K562 (cell line): ENCODE measurements around the gene FAM227A. TPM values are rescaled to one million over a fixed set of nuclear protein-coding genes. Genes with fewer than 3 reads are reported as not detected.

Source experiments
- ATAC-seq: fragments of 200-7000 bp; cut with Tn5 transposase; 3 replicates; pipeline ENCODE4 v1.9.1; 2020; ENCODE audit warnings: moderate library complexity
- Bru-seq: library from RNA; stranded (reverse); fragments of 400-500 nt; gene quantifications from one replicate; lab custom pipeline; 2021; lab: Mats Ljungman, UMichigan
- BruChase-seq, 2 experiments: library from RNA; stranded (reverse); fragments of 400-500 nt; gene quantifications; one replicate each; lab custom pipeline; 2021; lab: Mats Ljungman, UMichigan
- BruUV-seq: library from RNA; stranded (reverse); fragments of 400-500 nt; replicated peaks from 2 replicates; lab custom pipeline; 2021; lab: Mats Ljungman, UMichigan
- CTCF ChIA-PET: fragments of 300-600 bp; formaldehyde crosslinking; extraction: SDS; loops from one replicate; lab custom pipeline; 2021; ENCODE audit warnings: low intra/inter-chr PET ratio; lab: Yijun Ruan, JAX
- POLR2A ChIA-PET: fragments of 300-600, 350-650 bp; sonication (Branson Sonifier 250); formaldehyde crosslinking; extraction: SDS; loops from one replicate; lab custom pipeline; 2021; ENCODE audit warnings: antibody characterized with exemption, inconsistent platforms; lab: Yijun Ruan, JAX
- DNase-seq, 4 experiments: peaks; one replicate each; pipeline versions ENCODE4 v3.0.0 to v3.0.0-alpha.2; 2011 to 2018; ENCODE audit warnings: low spot score in 3 of 4, mixed read lengths in 3 of 4; ENCODE audit errors: extremely low read depth in 1 of 4
- FAIRE-seq: peaks from 2 replicates; lab custom pipeline; 2011; peaks lifted over from hg19 to GRCh38; lab: Jason Lieb, UNC
- H2AFZ ChIP-seq: 2 replicates; pipeline ENCODE4 v1.6.0; 2011; ENCODE audit warnings: low read depth, low read length, control low read depth, inconsistent platforms
- H3K27ac ChIP-seq: fragments of 200-600 bp; 3 replicates; pipeline ENCODE4 v1.8.0; 2011; ENCODE audit warnings: low read depth, mild to moderate bottlenecking, control low read depth, inconsistent platforms, low read length, moderate library complexity, mixed read lengths; ENCODE audit errors: extremely low read depth
- H3K27me3 ChIP-seq, 2 experiments: fragments of 300-600 bp in 1 of 2; 2 replicates in 1 of 2; 3 replicates in 1 of 2; pipeline versions ENCODE4 v1.6.0 to v1.8.0; 2011; ENCODE audit warnings: inconsistent platforms in 2 of 2, low read length in 2 of 2, mild to moderate bottlenecking in 1 of 2, mixed read lengths in 1 of 2, moderate library complexity in 1 of 2; ENCODE audit not compliant: control insufficient read depth in 2 of 2, insufficient read depth in 2 of 2
- H3K36me3 ChIP-seq: fragments of 300-600 bp; 3 replicates; pipeline ENCODE4 v1.8.0; 2011; ENCODE audit warnings: mild to moderate bottlenecking, low read length, inconsistent platforms; ENCODE audit not compliant: control insufficient read depth, insufficient read depth
- H3K4me1 ChIP-seq, 2 experiments: fragments of 200-600 bp in 1 of 2; replicated peaks in 1 of 2; 2 replicates in 1 of 2; 3 replicates in 1 of 2; pipeline versions ENCODE4 v1.5.1 to v1.8.0; 2011; ENCODE audit warnings: inconsistent platforms in 2 of 2, low read length in 2 of 2, mild to moderate bottlenecking in 1 of 2, mixed read lengths in 1 of 2, moderate library complexity in 1 of 2; ENCODE audit not compliant: control insufficient read depth in 2 of 2, insufficient read depth in 2 of 2
- H3K4me2 ChIP-seq: 2 replicates; pipeline ENCODE4 v1.6.1; 2011; ENCODE audit warnings: low read length, control low read depth, inconsistent platforms, mixed read lengths; ENCODE audit not compliant: insufficient read depth
- H3K4me3 ChIP-seq: fragments of 200-600 bp; sonication (generic), shearing (Covaris generic); 2 replicates; pipeline ENCODE4 v1.5.1; 2016; ENCODE audit warnings: control low read depth, inconsistent platforms
- H3K79me2 ChIP-seq: fragments of 200-600 bp; 3 replicates; pipeline ENCODE4 v1.8.0; 2011; ENCODE audit warnings: low read length, inconsistent platforms; ENCODE audit not compliant: control insufficient read depth, insufficient read depth
- H3K9ac ChIP-seq, 2 experiments: 2 replicates each; pipeline versions ENCODE4 v1.6.0 to v1.6.1; 2011; ENCODE audit warnings: low read depth in 2 of 2, low read length in 2 of 2, control low read depth in 1 of 2, inconsistent platforms in 1 of 2, mild to moderate bottlenecking in 1 of 2, mixed read lengths in 1 of 2; ENCODE audit not compliant: insufficient read depth in 1 of 2
- H3K9me1 ChIP-seq: one replicate; pipeline ENCODE4 v1.6.0; 2011; ENCODE audit warnings: inconsistent platforms, mild to moderate bottlenecking, low read length, moderate library complexity; ENCODE audit not compliant: control insufficient read depth, insufficient read depth
- H3K9me3 ChIP-seq: replicated peaks from 2 replicates; pipeline ENCODE4 v1.5.1; 2011; ENCODE audit warnings: low read depth, low read length, inconsistent platforms; ENCODE audit not compliant: control insufficient read depth, insufficient read depth
- H4K20me1 ChIP-seq: replicated peaks from 2 replicates; pipeline ENCODE4 v1.6.1; 2011; ENCODE audit warnings: low read length, inconsistent platforms, mixed read lengths; ENCODE audit not compliant: control insufficient read depth, insufficient read depth
- POLR2G ChIP-seq: fragments of 200-400 bp; formaldehyde crosslinking; IDR thresholded peaks from 2 replicates; pipeline ENCODE4 v1.6.1; 2017; ENCODE audit warnings: low read depth, mild to moderate bottlenecking, antibody characterized with exemption, low read length, moderate library complexity
- POLR2H ChIP-seq: IDR thresholded peaks from 2 replicates; pipeline ENCODE4 v1.6.1; 2016; ENCODE audit warnings: missing genetic modification characterization, low read depth, mild to moderate bottlenecking, control low read depth, missing compliant biosample characterization, moderate library complexity
- RREB1 ChIP-seq: fragments of 250-450 bp; sonication (Bioruptor Pico); IDR thresholded peaks from 2 replicates; pipeline ENCODE4 v1.4.0; 2020
- SMC3 ChIP-seq: conservative IDR thresholded peaks from 2 replicates; pipeline ENCODE4 v1.6.1; 2011; ENCODE audit warnings: low read depth, low read length, improper control_type of control experiment; ENCODE audit not compliant: insufficient read depth
- TBP ChIP-seq: optimal IDR thresholded peaks from 2 replicates; pipeline ENCODE3; 2011; ENCODE audit warnings: low read depth, low read length, improper control_type of control experiment
- ZBTB12 ChIP-seq: fragments of 250-450 bp; sonication (Bioruptor Pico); IDR thresholded peaks from 2 replicates; pipeline ENCODE4 v1.4.0; 2020
- ZNF224 ChIP-seq: sonication (generic); formaldehyde crosslinking; IDR thresholded peaks from 2 replicates; pipeline ENCODE4 v1.8.0; 2022; ENCODE audit warnings: mild to moderate bottlenecking, missing genetic modification reagents
- ZNF699 ChIP-seq: fragments of 250-450 bp; sonication (Bioruptor Pico); IDR thresholded peaks from 2 replicates; pipeline ENCODE4 v1.8.0; 2021; ENCODE audit warnings: mild to moderate bottlenecking, moderate library complexity; ENCODE audit not compliant: insufficient replicate concordance
- WGBS: fragments of 100-300 bp; shearing (Covaris generic); methylation state at CpG from one replicate; pipeline ENCODE4 v1.1.6; 2016; ENCODE audit warnings: low coverage, mixed read lengths; ENCODE audit not compliant: insufficient coverage; ENCODE audit errors: missing lambda C conversion rate; 5-methylcytosine and 5-hydroxymethylcytosine counted together
- in situ Hi-C: fragments of 300-500 bp; cut with MboI; formaldehyde crosslinking; loops from 4 replicates; pipeline ENCODE4 v1.15.0; 2018; ENCODE audit warnings: inconsistent platforms, mixed read lengths
- intact Hi-C: fragments of 100-400 bp; cut with micrococcal nuclease; formaldehyde crosslinking; loops from 2 replicates; pipeline ENCODE4 v1.14.2; 2022
- long read RNA-seq, 3 experiments: library from polyadenylated mRNA in 2 of 3; library from RNA in 1 of 3; unstranded in 2 of 3; stranded (forward) in 1 of 3; transcript quantifications; one replicate each; pipeline ENCODE4 v2.0.0, GENCODE V29; 2019 to 2022
- polyA minus RNA-seq, 3 experiments: library from RNA; depleted of rRNA, polyadenylated mRNA; stranded (reverse); fragments of >200 nt; gene quantifications; 2 replicates each; pipeline ENCODE4 v1.2.3, GENCODE V29; 2011
- polyA plus RNA-seq, 8 experiments: library from polyadenylated mRNA; depleted of rRNA in 4 of 8; stranded (reverse) in 5 of 8; unstranded in 3 of 8; fragments of >200 nt; fragmentation: Nextera tagmentation in 2 of 8; fragmentation: Illumina TruSeq in 1 of 8; extraction: Ambion mirVana in 2 of 8; extraction: Trizol in 1 of 8; gene quantifications; 2 replicates each; pipeline versions ENCODE4 v1.2.1 to v1.2.3, GENCODE V29; 2011 to 2014; ENCODE audit warnings: inconsistent platforms in 1 of 8, missing spikeins in 1 of 8
- total RNA-seq, 7 experiments: library from RNA; depleted of rRNA in 6 of 7; stranded (reverse); fragments of >200 nt in 6 of 7; fragmentation: Illumina TruSeq in 2 of 7; extraction: Trizol in 2 of 7; gene quantifications; 2 replicates each; pipeline versions ENCODE4 v1.2.1 to v1.2.3, GENCODE V29; 2011 to 2021; ENCODE audit warnings: low replicate concordance in 1 of 7
- TF ChIP-seq, protein P1 (sequence below): sonication (generic); formaldehyde crosslinking; IDR thresholded peaks from 2 replicates; pipeline ENCODE4 v1.9.0; 2022; ENCODE audit warnings: mild to moderate bottlenecking, missing genetic modification reagents

The FAM227A gene
- 9.9 and 17.1 TPM in 2 replicates for total RNA-seq (2011; cell fraction: chromatin; rRNA removed; ENCODE audit: low replicate concordance)
- total RNA-seq (2011; cell fraction: nucleolus; rRNA removed), result 4.3 and 6.5 TPM in 2 replicates
- 3.7 and 5.1 TPM in 2 replicates for total RNA-seq (2011; cell fraction: nucleoplasm; rRNA removed)
- 0.54 and 0.73 TPM in 2 replicates for total RNA-seq (2014; rRNA removed)
- 0.80 and 0.91 TPM in 2 replicates for total RNA-seq (2014; rRNA removed; fragmentation: Illumina TruSeq; extraction: Trizol)
- total RNA-seq (2015; rRNA removed; fragmentation: Illumina TruSeq; extraction: Trizol), result 0.57 and 0.83 TPM in 2 replicates
- total RNA-seq (2021), result 1.2 and 1.4 TPM in 2 replicates
- polyA plus RNA-seq (2011; rRNA removed), result 1.5 and 2.2 TPM in 2 replicates
- polyA plus RNA-seq (2011; cell fraction: cytosol; rRNA removed), result 0.39 and 0.75 TPM in 2 replicates
- 4.7 and 5.3 TPM in 2 replicates for polyA plus RNA-seq (2011; cell fraction: nucleus; rRNA removed)
- polyA plus RNA-seq (2012), result 0.48 and 0.62 TPM in 2 replicates
- polyA plus RNA-seq (2014; fragmentation: Illumina TruSeq; extraction: Trizol), result 0.55 and 0.64 TPM in 2 replicates
- under 1 TPM; 0.10 to 0.31 TPM for polyA plus RNA-seq (2014; fragmentation: Nextera tagmentation; extraction: Ambion mirVana)
- 0.89 and 0.94 TPM in 2 replicates for polyA plus RNA-seq (2014; rRNA removed)
- 0.81 and 1.9 TPM in 2 replicates for polyA minus RNA-seq (2011; rRNA and poly(A)+ RNA removed)
- polyA minus RNA-seq (2011; cell fraction: cytosol; rRNA and poly(A)+ RNA removed), result 0.67 and 0.82 TPM in 2 replicates
- polyA minus RNA-seq (2011; cell fraction: nucleus; rRNA and poly(A)+ RNA removed), result 3.9 and 6.9 TPM in 2 replicates
- Bru-seq, nascent RNA, result percentile 38 among the genes with signal in this experiment
- BruChase-seq, experiment 1, labeled RNA remaining after a 2-hour chase, result percentile 28 among the genes with signal in this experiment
- BruChase-seq, experiment 2, labeled RNA remaining after a 6-hour chase, result percentile 28 among the genes with signal in this experiment
- long read RNA-seq, experiment 1, result 0 reads
- long read RNA-seq, experiment 2, result 0 reads
- long read RNA-seq, experiment 3, result 0 reads

GRCh38 chr22:38656256-38657044, at the start of gene FAM227A, which contains the start of gene CBY1:
Gene FAM227A (minus strand): TSS chr22:38656392. CDS start chr22:38650168, 6,224 bp downstream.
Gene CBY1 (plus strand): TSS chr22:38656638. CDS start chr22:38668055, 11,417 bp downstream.
- FAIRE-seq, result peak; percentile 90
- no peak for TF ChIP-seq ZNF699
- no peak for TF ChIP-seq ZBTB12 (CRISPR knock-in tag)
- no peak for TF ChIP-seq ZNF224 (CRISPR knock-in tag)
- peak; percentile 47 for TF ChIP-seq TBP
- TF ChIP-seq RREB1 (CRISPR knock-in tag), result peak; percentile 23; the same call in 1 of the 2 replicates
- no peak for TF ChIP-seq POLR2H (tag)
- TF ChIP-seq SMC3, result no peak
- TF ChIP-seq, protein P1, sequence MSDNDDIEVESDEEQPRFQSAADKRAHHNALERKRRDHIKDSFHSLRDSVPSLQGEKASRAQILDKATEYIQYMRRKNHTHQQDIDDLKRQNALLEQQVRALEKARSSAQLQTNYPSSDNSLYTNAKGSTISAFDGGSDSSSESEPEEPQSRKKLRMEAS (CRISPR knock-in tag), result no peak
- TF ChIP-seq POLR2G, result peak; percentile 77

More at GRCh38 chr22:38656256-38657044, at the start of gene FAM227A, which contains the start of gene CBY1:
- Histone ChIP-seq H3K4me2 (peak within 1 kb of the TSS; percentile 86), H3K4me1 (peaks cover 9 to 10% of the 10 kb centered on the region in 2 experiments; a peak in 4 of 5 replicates), H3K79me2 (peaks cover 15% of the 10 kb centered on the region; the same call in 2 of the 3 replicates), H4K20me1 (no peaks in the 10 kb centered on the region), H3K27me3 (no peaks in the 10 kb centered on the region), H2AFZ (peak within 1 kb of the TSS; percentile 96), H3K9me1 (no peaks in the 10 kb centered on the region), H3K4me3 (peak within 1 kb of the TSS; percentile 77), H3K27ac (peak within 1 kb of the TSS; percentile 98), H3K36me3 (no peaks in the 10 kb centered on the region), H3K9me3 (no peaks in the 10 kb centered on the region), H3K9ac (peak within 1 kb of the TSS; percentile 96 to 98)
- BruUV-seq, result TSS peak; percentile 83
- ChIA-PET CTCF (interaction anchor here (0.6 kb wide), 1 partner anchor 1224 kb away, joined by 3 read pairs; no protein-coding TSS in a partner anchor), POLR2A (interaction anchor here (1.0 to 1.1 kb wide), 2 partner anchors 11 to 24 kb away, joined by 3 read pairs; no protein-coding TSS in a partner anchor)
- intact Hi-C loops (no loop called here), in situ Hi-C loops (no loop called here)
- DNase-seq, result peak; percentile 88 to 97 (median 96)
- WGBS, result 2% methylated on average over 28 of the region's 66 CpGs
- peak; percentile 95 for ATAC-seq
